PC-9 (cell line): ENCODE results near the gene HYAL1. TPM values are rescaled to one million over a fixed set of nuclear protein-coding genes. Genes with fewer than 3 reads are reported as not detected.

Experiments used
- BruUV-seq: library from RNA; stranded (reverse); fragments of 400-500 nt; replicated peaks from 2 replicates; lab custom pipeline; 2021; lab: Mats Ljungman, UMichigan
- CTCF ChIA-PET: fragments of 300-600 bp; sonication (Branson Sonifier 250); formaldehyde crosslinking; loops from one replicate; lab custom pipeline; 2022; ENCODE audit warnings: antibody characterized with exemption; lab: Charles Lee
- POLR2A ChIA-PET: fragments of 300-600 bp; sonication (Branson Sonifier 250); formaldehyde crosslinking; loops from one replicate; lab custom pipeline; 2022; ENCODE audit warnings: antibody characterized with exemption; ENCODE audit not compliant: unreplicated experiment; lab: Charles Lee
- DNase-seq, 2 experiments: peaks; one replicate each; pipeline versions ENCODE4 v3.0.0 to v3.0.0-alpha.2; 2015 to 2022; ENCODE audit warnings: mixed read lengths in 1 of 2
- H2AFZ ChIP-seq: fragments of 200-600 bp; sonication (generic); 2 replicates; pipeline ENCODE4 v1.8.1; 2017; ENCODE audit warnings: antibody characterized with exemption
- H3F3A ChIP-seq: fragments of 200-600 bp; sonication (generic); 2 replicates; pipeline ENCODE4 v1.8.1; 2017; ENCODE audit warnings: antibody characterized with exemption, mild to moderate bottlenecking, low read depth; ENCODE audit not compliant: insufficient read depth
- H3K27ac ChIP-seq: fragments of 200-600 bp; sonication (generic); 2 replicates; pipeline ENCODE4 v1.6.1; 2016; ENCODE audit warnings: mixed run types
- H3K27me3 ChIP-seq: fragments of 200-600 bp; sonication (generic); 2 replicates; pipeline ENCODE4 v1.6.1; 2016; ENCODE audit warnings: low read depth, mixed run types; ENCODE audit not compliant: insufficient read depth
- H3K36me3 ChIP-seq: fragments of 200-600 bp; sonication (generic); 2 replicates; pipeline ENCODE4 v1.6.1; 2016; ENCODE audit warnings: low read depth, mixed run types
- H3K4me1 ChIP-seq: fragments of 200-600 bp; sonication (generic); replicated peaks from 2 replicates; pipeline ENCODE4 v1.6.1; 2016; ENCODE audit warnings: mixed run types; ENCODE audit not compliant: insufficient read depth
- H3K4me2 ChIP-seq: fragments of 200-600 bp; sonication (generic); 2 replicates; pipeline ENCODE4 v1.6.1; 2017; ENCODE audit warnings: mixed run types
- H3K4me3 ChIP-seq: fragments of 200-600 bp; sonication (generic); 2 replicates; pipeline ENCODE4 v1.6.1; 2016; ENCODE audit warnings: mixed run types
- H3K79me2 ChIP-seq: fragments of 200-600 bp; sonication (generic); 2 replicates; pipeline ENCODE4 v1.6.1; 2017; ENCODE audit warnings: low read depth, mixed run types
- H3K9me2 ChIP-seq: fragments of 200-600 bp; sonication (generic); 2 replicates; pipeline ENCODE4 v1.8.1; 2017; ENCODE audit warnings: mild to moderate bottlenecking; ENCODE audit not compliant: insufficient read depth
- H3K9me3 ChIP-seq: fragments of 200-600 bp; sonication (generic); 2 replicates; pipeline ENCODE4 v1.8.1; 2016; ENCODE audit warnings: low read depth; ENCODE audit not compliant: insufficient read depth
- H4K20me1 ChIP-seq: fragments of 200-600 bp; sonication (generic); 2 replicates; pipeline ENCODE4 v1.8.1; 2017; ENCODE audit not compliant: insufficient read depth
- EZH2 ChIP-seq: fragments of 200-600 bp; sonication (generic); IDR thresholded peaks from 2 replicates; pipeline ENCODE4 v1.8.0; 2017; ENCODE audit warnings: antibody characterized with exemption, low read depth
- intact Hi-C: fragments of 100-400 bp; cut with micrococcal nuclease; formaldehyde crosslinking; loops from one replicate; pipeline ENCODE4 v1.10.0; 2022; ENCODE audit not compliant: unreplicated experiment
- total RNA-seq: library from RNA; stranded (reverse); gene quantifications from 2 replicates; pipeline ENCODE4 v1.2.3, GENCODE V29; 2021
- TF ChIP-seq, protein P1 (sequence below): fragments of 200-600 bp; sonication (generic); conservative IDR thresholded peaks from 2 replicates; pipeline ENCODE4 v1.6.1; 2017; ENCODE audit warnings: mixed run types, antibody characterized with exemption, mild to moderate bottlenecking, moderate library complexity

The HYAL1 gene
- total RNA-seq, 1 experiment from 2014 or later: 1.9 TPM

DNA sequence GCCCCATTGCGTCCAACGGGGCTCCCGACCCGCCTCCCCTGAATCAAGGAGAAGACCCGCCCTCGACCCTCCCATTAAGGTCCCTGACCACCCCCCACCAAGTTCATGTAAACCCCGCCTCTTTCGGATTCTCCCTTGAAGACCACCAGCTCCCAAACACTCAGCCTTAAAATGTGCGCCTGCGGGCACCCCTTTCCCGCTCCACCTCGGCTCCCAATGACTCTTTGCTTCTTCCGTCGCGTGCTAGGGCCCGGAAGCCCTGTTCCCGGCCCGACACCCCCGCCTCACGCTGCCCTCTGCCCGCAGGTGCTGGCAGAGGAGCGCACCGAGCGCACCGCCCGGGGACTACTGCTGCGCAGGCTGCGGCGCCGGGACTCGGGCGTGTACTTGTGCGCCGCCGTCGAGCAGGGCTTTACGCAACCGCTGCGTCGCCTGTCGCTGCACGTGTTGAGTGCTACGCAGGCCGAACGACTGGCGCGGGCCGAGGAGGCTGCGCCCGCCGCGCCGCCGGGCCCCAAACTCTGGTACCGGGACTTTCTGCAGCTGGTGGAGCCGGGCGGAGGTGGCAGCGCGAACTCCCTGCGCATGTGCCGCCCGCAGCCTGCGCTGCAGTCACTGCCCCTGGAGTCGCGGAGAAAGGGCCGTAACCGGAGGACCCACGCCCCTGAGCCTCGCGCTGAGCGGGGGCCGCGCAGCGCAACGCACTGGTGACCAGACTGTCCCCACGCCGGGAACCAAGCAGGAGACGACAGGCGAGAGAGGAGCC lies 27.2 kb downstream of the HYAL1 start:
- no peaks in the 10 kb centered on the region for H3K27me3 ChIP-seq
- H4K20me1 ChIP-seq: no peaks in the 10 kb centered on the region
- no peak overlapping the region for H3K4me3 ChIP-seq
- no TSS peak for BruUV-seq
- H2AFZ ChIP-seq: no peak overlapping the region
- ChIA-PET POLR2A (interaction anchor here (0.8 kb wide), 1 partner anchor 48 kb away, joined by 5 read pairs; no protein-coding TSS in a partner anchor), CTCF (no interaction called here)
- H3K4me2 ChIP-seq: no peak overlapping the region
- no peaks in the 10 kb centered on the region for H3K9me3 ChIP-seq
- intact Hi-C loops: no loop called here
- no peak for DNase-seq
- TF ChIP-seq, protein P1, sequence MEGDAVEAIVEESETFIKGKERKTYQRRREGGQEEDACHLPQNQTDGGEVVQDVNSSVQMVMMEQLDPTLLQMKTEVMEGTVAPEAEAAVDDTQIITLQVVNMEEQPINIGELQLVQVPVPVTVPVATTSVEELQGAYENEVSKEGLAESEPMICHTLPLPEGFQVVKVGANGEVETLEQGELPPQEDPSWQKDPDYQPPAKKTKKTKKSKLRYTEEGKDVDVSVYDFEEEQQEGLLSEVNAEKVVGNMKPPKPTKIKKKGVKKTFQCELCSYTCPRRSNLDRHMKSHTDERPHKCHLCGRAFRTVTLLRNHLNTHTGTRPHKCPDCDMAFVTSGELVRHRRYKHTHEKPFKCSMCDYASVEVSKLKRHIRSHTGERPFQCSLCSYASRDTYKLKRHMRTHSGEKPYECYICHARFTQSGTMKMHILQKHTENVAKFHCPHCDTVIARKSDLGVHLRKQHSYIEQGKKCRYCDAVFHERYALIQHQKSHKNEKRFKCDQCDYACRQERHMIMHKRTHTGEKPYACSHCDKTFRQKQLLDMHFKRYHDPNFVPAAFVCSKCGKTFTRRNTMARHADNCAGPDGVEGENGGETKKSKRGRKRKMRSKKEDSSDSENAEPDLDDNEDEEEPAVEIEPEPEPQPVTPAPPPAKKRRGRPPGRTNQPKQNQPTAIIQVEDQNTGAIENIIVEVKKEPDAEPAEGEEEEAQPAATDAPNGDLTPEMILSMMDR: no peak
- no peak for TF ChIP-seq EZH2
- no peak overlapping the region for H3K27ac ChIP-seq
- peaks cover 11% of the 10 kb centered on the region; the same call in 1 of the 2 replicates for H3F3A ChIP-seq
- peaks cover 4% of the 10 kb centered on the region for H3K79me2 ChIP-seq
- H3K36me3 ChIP-seq: no peaks in the 10 kb centered on the region
- no peaks in the 10 kb centered on the region for H3K9me2 ChIP-seq
- peaks cover 17% of the 10 kb centered on the region for H3K4me1 ChIP-seq

DNA sequence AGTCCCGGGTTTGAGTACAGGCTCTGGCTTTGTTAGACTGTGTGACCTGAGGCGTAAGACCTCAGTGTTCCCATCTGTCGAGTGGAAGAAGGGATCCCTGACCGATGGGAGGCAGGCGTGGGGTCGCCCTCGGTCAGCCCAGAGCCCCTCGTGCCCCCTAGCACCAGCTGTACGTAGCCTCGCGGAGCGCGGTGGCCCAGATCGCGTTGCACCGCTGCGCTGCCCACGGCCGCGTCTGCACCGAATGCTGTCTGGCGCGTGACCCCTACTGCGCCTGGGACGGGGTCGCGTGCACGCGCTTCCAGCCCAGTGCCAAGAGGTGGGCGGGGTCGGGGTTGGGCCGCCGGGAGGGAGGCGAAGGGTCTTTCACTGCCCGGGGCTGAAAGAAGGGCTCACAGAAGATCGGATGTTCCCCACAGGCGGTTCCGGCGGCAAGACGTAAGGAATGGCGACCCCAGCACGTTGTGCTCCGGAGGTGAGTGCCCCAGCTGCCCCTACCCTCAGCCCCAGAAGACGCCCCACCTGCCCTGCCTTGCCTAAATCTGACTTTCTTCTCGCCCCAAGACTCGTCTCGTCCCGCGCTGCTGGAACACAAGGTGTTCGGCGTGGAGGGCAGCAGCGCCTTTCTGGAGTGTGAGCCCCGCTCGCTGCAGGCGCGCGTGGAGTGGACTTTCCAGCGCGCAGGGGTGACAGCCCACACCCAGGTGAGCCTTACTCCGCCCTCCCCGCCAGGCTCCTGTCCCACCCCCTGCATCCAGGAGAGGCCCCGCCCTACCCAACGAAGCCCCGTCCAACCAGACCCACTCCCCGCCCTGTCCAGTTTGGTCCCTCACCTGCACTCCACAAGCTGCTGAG lies 28.0 kb downstream of the HYAL1 start:
- CTCF ChIA-PET: interaction anchor here (0.6 kb wide), 1 partner anchor 11 kb away, joined by 3 read pairs; no protein-coding TSS in a partner anchor
- Histone ChIP-seq H3K27ac (no peak overlapping the region), H3K9me2 (no peaks in the 10 kb centered on the region), H3F3A (peaks cover 13% of the 10 kb centered on the region; the same call in 1 of the 2 replicates), H4K20me1 (no peaks in the 10 kb centered on the region), H2AFZ (no peak overlapping the region), H3K9me3 (no peaks in the 10 kb centered on the region), H3K4me2 (no peak overlapping the region), H3K4me1 (peaks cover 25% of the 10 kb centered on the region), H3K4me3 (no peak overlapping the region), H3K27me3 (no peaks in the 10 kb centered on the region), H3K36me3 (no peaks in the 10 kb centered on the region), H3K79me2 (peaks cover 12% of the 10 kb centered on the region)
- POLR2A ChIA-PET: no interaction called here
- intact Hi-C loops: no loop called here
- no TSS peak for BruUV-seq
- no peak for TF ChIP-seq EZH2
- TF ChIP-seq, protein P1: no peak
- DNase-seq: no peak

DNA sequence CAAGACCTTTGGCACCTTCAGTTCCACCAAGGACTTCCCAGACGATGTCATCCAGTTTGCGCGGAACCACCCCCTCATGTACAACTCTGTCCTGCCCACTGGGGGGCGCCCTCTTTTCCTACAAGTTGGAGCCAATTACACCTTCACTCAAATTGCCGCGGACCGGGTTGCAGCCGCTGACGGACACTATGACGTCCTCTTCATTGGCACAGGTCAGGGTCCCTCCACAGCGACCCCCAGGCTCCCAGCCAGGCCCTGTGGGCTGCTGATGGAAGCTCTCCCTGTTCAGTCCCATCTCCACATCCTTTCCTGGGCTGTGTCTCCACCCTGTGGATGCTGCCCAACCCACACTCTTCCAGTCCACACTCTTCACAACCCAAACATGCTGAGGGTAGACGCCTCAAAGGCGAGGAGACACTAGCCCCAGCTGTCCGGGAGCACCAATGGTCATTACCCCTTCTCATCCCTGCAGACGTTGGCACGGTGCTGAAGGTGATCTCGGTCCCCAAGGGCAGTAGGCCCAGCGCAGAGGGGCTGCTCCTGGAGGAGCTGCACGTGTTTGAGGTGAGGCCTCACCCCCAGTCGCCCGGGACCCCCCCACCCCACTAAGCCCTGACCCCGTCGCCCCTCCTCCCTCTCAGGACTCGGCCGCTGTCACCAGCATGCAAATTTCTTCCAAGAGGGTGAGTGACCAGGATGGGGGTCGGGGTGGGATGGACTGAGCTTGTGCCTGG lies 28.8 kb downstream of the HYAL1 start:
- intact Hi-C loops: loop anchor here (1.0 to 5.0 kb wide), 2 partner anchors 50 to 152 kb away; no protein-coding TSS in a partner anchor

More for the DNA sequence above, 28.8 kb downstream of the HYAL1 start:
- H3K9me3 ChIP-seq: no peaks in the 10 kb centered on the region
- H3K4me3 ChIP-seq: no peak overlapping the region
- CTCF ChIA-PET: interaction anchor here (0.6 kb wide), 1 partner anchor 10 kb away, joined by 3 read pairs; no protein-coding TSS in a partner anchor
- no peak overlapping the region for H3K27ac ChIP-seq
- H2AFZ ChIP-seq: no peak overlapping the region
- DNase-seq: peak in 1 of 2 experiments; percentile 52
- H3K4me2 ChIP-seq: no peak overlapping the region
- H3K9me2 ChIP-seq: no peaks in the 10 kb centered on the region
- H3K4me1 ChIP-seq: peaks cover 33% of the 10 kb centered on the region
- no peaks in the 10 kb centered on the region for H3K27me3 ChIP-seq
- POLR2A ChIA-PET: no interaction called here
- peaks cover 15% of the 10 kb centered on the region for H3K79me2 ChIP-seq
- no peak for TF ChIP-seq EZH2
- TF ChIP-seq, protein P1: peak; percentile 85
- no peaks in the 10 kb centered on the region for H4K20me1 ChIP-seq
- H3K36me3 ChIP-seq: no peaks in the 10 kb centered on the region
- peaks cover 17% of the 10 kb centered on the region for H3F3A ChIP-seq
- BruUV-seq: no TSS peak
